HepG2 (cell line): ENCODE data around the gene PLCB4. TPM values are rescaled to one million over a fixed set of nuclear protein-coding genes. Genes with fewer than 3 reads are reported as not detected.

Source experiments
- ATAC-seq: fragments of 200-7000 bp; cut with Tn5 transposase; 3 replicates; pipeline ENCODE4 v1.9.1; 2020; ENCODE audit warnings: mild to moderate bottlenecking, moderate library complexity
- BruUV-seq: library from RNA; stranded (reverse); fragments of 400-500 nt; replicated peaks from 2 replicates; lab custom pipeline; 2021; lab: Mats Ljungman, UMichigan
- CTCF ChIA-PET: fragments of 300-600 bp; formaldehyde crosslinking; extraction: SDS; loops from one replicate; lab custom pipeline; 2021; ENCODE audit warnings: low total read pairs, inconsistent platforms, low intra/inter-chr PET ratio; lab: Yijun Ruan, JAX
- POLR2A ChIA-PET: fragments of 350-600 bp; sonication (Branson Sonifier 250); formaldehyde crosslinking; loops from one replicate; lab custom pipeline; 2020; ENCODE audit warnings: antibody characterized with exemption, inconsistent platforms; lab: Yijun Ruan, JAX
- DNase-seq: peaks from one replicate; pipeline ENCODE4 v3.0.0-alpha.2; 2015; ENCODE audit warnings: low spot score
- FAIRE-seq: peaks from 3 replicates; lab custom pipeline; 2011; peaks lifted over from hg19 to GRCh38; lab: Jason Lieb, UNC
- H2AFZ ChIP-seq: one replicate; pipeline ENCODE4 v1.6.1; 2011; ENCODE audit warnings: low read length, inconsistent platforms
- H3K27ac ChIP-seq: fragments of 300-600 bp; 3 replicates; pipeline ENCODE4 v1.8.0; 2011; ENCODE audit warnings: mixed run types, mild to moderate bottlenecking, mixed read lengths, low read length, inconsistent platforms; ENCODE audit not compliant: insufficient read depth; ENCODE audit errors: extremely low read length
- H3K27me3 ChIP-seq, 2 experiments: fragments of 200-600 bp in 1 of 2; 2 replicates in 1 of 2; 3 replicates in 1 of 2; pipeline versions ENCODE4 v1.6.0 to v1.8.0; 2011; ENCODE audit warnings: low read length in 2 of 2, mild to moderate bottlenecking in 2 of 2, moderate library complexity in 2 of 2, inconsistent platforms in 1 of 2; ENCODE audit not compliant: insufficient read depth in 2 of 2, control insufficient read depth in 1 of 2
- H3K36me3 ChIP-seq, 2 experiments: fragments of 200-600 bp in 1 of 2; replicated peaks in 1 of 2; 2 replicates in 1 of 2; 3 replicates in 1 of 2; pipeline versions ENCODE4 v1.5.1 to v1.8.0; 2011; ENCODE audit warnings: low read length in 2 of 2, inconsistent platforms in 1 of 2; ENCODE audit not compliant: insufficient read depth in 2 of 2, control insufficient read depth in 1 of 2
- H3K4me1 ChIP-seq: 2 replicates; pipeline ENCODE4 v1.5.1; 2012; ENCODE audit warnings: low read length, inconsistent platforms; ENCODE audit not compliant: insufficient read depth
- H3K4me2 ChIP-seq: 2 replicates; pipeline ENCODE4 v1.6.0; 2011; ENCODE audit warnings: low read depth, low read length, inconsistent platforms
- H3K4me3 ChIP-seq, 3 experiments: fragments of 200-600 bp in 1 of 3; sonication (generic), shearing (Covaris generic) in 1 of 3; replicated peaks in 1 of 3; 2 replicates each; pipeline ENCODE4 v1.5.1; 2011 to 2016; ENCODE audit warnings: low read length in 3 of 3, inconsistent platforms in 2 of 3, low read depth in 2 of 3, mild to moderate bottlenecking in 2 of 3, control low read depth in 1 of 3, mixed read lengths in 1 of 3; ENCODE audit not compliant: insufficient read depth in 1 of 3
- H3K79me2 ChIP-seq: one replicate; pipeline ENCODE4 v1.6.1; 2011; ENCODE audit warnings: low read length, inconsistent platforms; ENCODE audit not compliant: insufficient read depth
- H3K9ac ChIP-seq: 2 replicates; pipeline ENCODE4 v1.6.0; 2011; ENCODE audit warnings: mild to moderate bottlenecking, low read depth, low read length, inconsistent platforms; ENCODE audit not compliant: insufficient read depth
- H3K9me3 ChIP-seq: 2 replicates; pipeline ENCODE4 v1.5.1; 2012; ENCODE audit warnings: mild to moderate bottlenecking, low read length
- H4K20me1 ChIP-seq: 2 replicates; pipeline ENCODE4 v1.6.0; 2011; ENCODE audit warnings: inconsistent platforms, mild to moderate bottlenecking, low read length, moderate library complexity; ENCODE audit not compliant: insufficient read depth
- KIAA2018 ChIP-seq: sonication (generic); formaldehyde crosslinking; IDR thresholded peaks from 2 replicates; pipeline ENCODE4 v1.5.0; 2020; ENCODE audit warnings: mild to moderate bottlenecking, missing genetic modification reagents, borderline replicate concordance
- MATR3 ChIP-seq: sonication (generic); formaldehyde crosslinking; IDR thresholded peaks from 2 replicates; pipeline ENCODE4 v1.4.0; 2020; ENCODE audit warnings: missing genetic modification reagents
- NAIF1 ChIP-seq: sonication (generic); formaldehyde crosslinking; IDR thresholded peaks from 2 replicates; pipeline ENCODE4 v1.5.0; 2020; ENCODE audit warnings: mild to moderate bottlenecking, missing genetic modification reagents, borderline replicate concordance
- NFE2L1 ChIP-seq: sonication (generic); formaldehyde crosslinking; IDR thresholded peaks from 2 replicates; pipeline ENCODE4 v1.4.0; 2020; ENCODE audit warnings: missing genetic modification reagents, mild to moderate bottlenecking, borderline replicate concordance
- TSC22D2 ChIP-seq: sonication (generic); formaldehyde crosslinking; IDR thresholded peaks from 2 replicates; pipeline ENCODE4 v1.5.1; 2020; ENCODE audit warnings: missing genetic modification reagents, mild to moderate bottlenecking, borderline replicate concordance
- WGBS: methylation state at CpG from one replicate; pipeline ENCODE4 v1.1.6; 2017; ENCODE audit warnings: low lambda C conversion rate; 5-methylcytosine and 5-hydroxymethylcytosine counted together
- in situ Hi-C: cut with HindIII; loops from 2 replicates; pipeline ENCODE4 v1.10.0; 2017; ENCODE audit warnings: low pct_unique_long_range_greater_than_20kb; ENCODE audit not compliant: extremely low pct_ligation_motif_present
- intact Hi-C: fragments of 100-400 bp; cut with micrococcal nuclease; formaldehyde crosslinking; loops from one replicate; pipeline ENCODE4 v1.10.0; 2022; ENCODE audit not compliant: unreplicated experiment
- polyA plus RNA-seq, 8 experiments: library from polyadenylated mRNA; depleted of rRNA in 3 of 8; stranded (reverse) in 7 of 8; unstranded in 1 of 8; fragments of >200 nt; fragmentation: Illumina TruSeq in 4 of 8; extraction: Trizol in 4 of 8; gene quantifications; 2 replicates each; pipeline versions ENCODE4 v1.2.1 to v1.2.3, GENCODE V29; 2011 to 2016; ENCODE audit warnings: low read depth in 4 of 8, missing spikeins in 1 of 8, mixed read lengths in 1 of 8; ENCODE audit not compliant: insufficient read depth in 1 of 8
- total RNA-seq, 5 experiments: library from RNA; depleted of rRNA; stranded (reverse); fragments of >200 nt; fragmentation: Illumina TruSeq; extraction: Trizol; gene quantifications; 2 replicates each; pipeline ENCODE4 v1.2.3, GENCODE V29; 2016; ENCODE audit warnings: low read depth in 1 of 5

PLCB4 gene
- total and polyA plus RNA-seq, 2 of the 13 experiments (the other 11 are each of a cell fraction or from before 2014, with no cell fraction given) = 0.01 TPM; not detected in 1

- no peak for TF ChIP-seq KIAA2018 (CRISPR knock-in tag)
- no peak for TF ChIP-seq NFE2L1
- TF ChIP-seq NAIF1 = no peak
- no peak for TF ChIP-seq MATR3 (CRISPR knock-in tag)
Observed at GRCh38 chr20:9411833-9412232, 342.9 kb downstream of the PLCB4 start (continued).

DNA sequence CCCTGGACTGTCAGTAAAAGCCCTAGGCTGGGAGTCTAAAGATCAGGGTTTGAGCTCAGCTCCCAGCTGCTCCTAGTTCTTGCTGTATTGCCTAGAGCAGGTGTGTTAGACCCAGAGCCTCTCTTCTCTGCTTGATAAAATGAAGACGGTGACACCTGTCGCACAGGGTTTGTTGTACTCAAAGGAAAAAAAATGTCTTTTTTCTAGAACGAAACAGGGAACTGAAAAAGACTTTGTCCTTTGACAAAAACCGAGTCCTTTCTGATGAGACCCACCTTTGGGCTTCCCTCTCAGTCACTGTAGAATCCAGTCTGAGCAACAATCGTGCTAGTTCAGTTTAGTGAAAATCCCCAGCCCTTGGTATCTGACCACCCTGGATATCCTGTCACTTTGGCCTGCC is 343.4 kb downstream of the PLCB4 start:
- Histone ChIP-seq H3K4me3 (no peak overlapping the region), H3K36me3 (no peaks in the 10 kb centered on the region), H2AFZ (no peak overlapping the region), H3K27me3 (peaks cover 0 to 7% of the 10 kb centered on the region in 2 experiments; a peak in 1 of 5 replicates), H3K4me1 (no peaks in the 10 kb centered on the region)
- ATAC-seq = no peak
- CTCF ChIA-PET = no interaction called here
- 31% methylated on average over 5 of the region's 5 CpGs for whole genome bisulfite sequencing
- intact Hi-C loops = no loop called here
- TF ChIP-seq TSC22D2 (CRISPR knock-in tag) = no peak
- TF ChIP-seq, all 625 proteins: peak for 0
- Histone ChIP-seq H3K9me3 (no peaks in the 10 kb centered on the region), H3K79me2 (no peaks in the 10 kb centered on the region), H4K20me1 (no peaks in the 10 kb centered on the region), H3K27ac (no peak overlapping the region), H3K9ac (no peak overlapping the region), H3K4me2 (no peak overlapping the region)
- FAIRE-seq (no peak), DNase-seq (no peak)
- POLR2A ChIA-PET = no interaction called here
- BruUV-seq = no TSS peak
- in situ Hi-C loops = loop anchor here (10.0 to 25.0 kb wide), 2 partner anchors 502 to 675 kb away; no protein-coding TSS in a partner anchor
